Dedifferentiated amniotic fluid mesenchymal stem cell (primary cell): ENCODE measurements around the gene ZNF552.
"Not testable (repeated sequence)": the region's sequence is repeated elsewhere in the genome, so short reads cannot be mapped to it uniquely, and the experiment has no call there.

Source experiments
- DNase-seq: peaks from one replicate; pipeline ENCODE4 v3.0.0-alpha.2; 2016; ENCODE audit errors: extremely low spot score

Gene ZNF552

GRCh38 chr19:57818378-57818777 is 3.7 kb upstream of the ZNF552 start:
- no peak for DNase-seq

- DNase-seq: no peak
These were observed 3.3 kb upstream of the ZNF552 start for GRCh38 chr19:57817976-57818375.

GRCh38 chr19:57816652-57817051 is 1.9 kb upstream of the ZNF552 start:
- DNase-seq: no peak

- DNase-seq: no peak
These were observed 748 bp upstream of the ZNF552 start for GRCh38 chr19:57815247-57816075.

- DNase-seq: no peak
These were observed 701 bp downstream of the ZNF552 start for GRCh38 chr19:57813919-57814504.

- not testable (repeated sequence) for DNase-seq
These were observed 1.5 kb downstream of the ZNF552 start for GRCh38 chr19:57812975-57813820.

- DNase-seq: no peak
These were observed 2.5 kb downstream of the ZNF552 start for GRCh38 chr19:57812226-57812625.

- not testable (repeated sequence) for DNase-seq
These were observed 4.1 kb downstream of the ZNF552 start for GRCh38 chr19:57810410-57811295.

- DNase-seq: no peak
These were observed 7.2 kb downstream of the ZNF552 start for GRCh38 chr19:57807541-57807940.

- peak; percentile 53 for DNase-seq
These were observed 11.0 kb downstream of the ZNF552 start for GRCh38 chr19:57803594-57804325.

- DNase-seq: no peak
These were observed 11.5 kb downstream of the ZNF552 start for GRCh38 chr19:57803265-57803593.

GRCh38 chr19:57802269-57802668 is 12.4 kb downstream of the ZNF552 start:
- DNase-seq: no peak

- no peak for DNase-seq
These were observed 14.0 kb downstream of the ZNF552 start for GRCh38 chr19:57800696-57801095.

- not testable (repeated sequence) for DNase-seq
These were observed 18.1 kb downstream of the ZNF552 start for GRCh38 chr19:57796580-57796979.

GRCh38 chr19:57789288-57789687 is 25.4 kb downstream of the ZNF552 start:
- DNase-seq: no peak

- no peak for DNase-seq
These were observed 26.5 kb downstream of the ZNF552 start for GRCh38 chr19:57788114-57788692.

GRCh38 chr19:57786906-57787305 is 27.8 kb downstream of the ZNF552 start:
- DNase-seq: no peak

- DNase-seq: no peak
These were observed 28.4 kb downstream of the ZNF552 start for GRCh38 chr19:57786286-57786685.

GRCh38 chr19:57779220-57779845 is 35.4 kb downstream of the ZNF552 start:
- no peak for DNase-seq

- no peak for DNase-seq
These were observed 36.4 kb downstream of the ZNF552 start for GRCh38 chr19:57778336-57778735.
